ENCODE results near the gene UCK2.

GRCh38 chr1:165876121-165876520 is 48.7 kb downstream of the UCK2 start:
- TF ChIP-seq CTCF (IDR thresholded peaks at IDR 0.05) (no peak), POLR2A (IDR thresholded peaks at IDR 0.05) (no peak)

All from adrenal gland (tissue), 5 donors.